Ramos (cell line): ENCODE results near the gene GABPB1.

Source experiments
- in situ Hi-C: fragments of 300-500 bp; cut with MboI; formaldehyde crosslinking; loops from one replicate; pipeline ENCODE4 v1.14.3; 2022; ENCODE audit warnings: low sequenced_read_pairs; ENCODE audit not compliant: unreplicated experiment

Gene GABPB1

DNA sequence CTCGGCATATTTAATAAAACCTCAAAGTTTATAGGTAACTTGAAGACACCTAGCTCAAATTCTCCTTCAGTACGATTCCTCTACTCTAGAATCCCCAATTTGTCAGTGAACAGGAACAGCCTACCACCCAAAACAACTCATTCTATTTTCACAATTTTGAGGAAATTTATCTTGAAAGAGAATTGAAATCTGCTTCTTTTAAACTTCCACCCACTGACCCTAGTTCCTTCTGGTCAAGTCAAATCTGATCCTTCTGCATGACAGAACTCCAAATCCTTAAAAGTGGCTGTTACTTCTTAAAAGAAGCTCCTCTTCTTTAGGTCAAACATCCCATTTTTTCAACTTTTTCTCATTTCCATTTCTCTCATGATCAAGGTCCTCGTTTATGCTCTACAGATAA, 4.4 kb downstream of the GABPB1 start:
- in situ Hi-C loops, result no loop called here

DNA sequence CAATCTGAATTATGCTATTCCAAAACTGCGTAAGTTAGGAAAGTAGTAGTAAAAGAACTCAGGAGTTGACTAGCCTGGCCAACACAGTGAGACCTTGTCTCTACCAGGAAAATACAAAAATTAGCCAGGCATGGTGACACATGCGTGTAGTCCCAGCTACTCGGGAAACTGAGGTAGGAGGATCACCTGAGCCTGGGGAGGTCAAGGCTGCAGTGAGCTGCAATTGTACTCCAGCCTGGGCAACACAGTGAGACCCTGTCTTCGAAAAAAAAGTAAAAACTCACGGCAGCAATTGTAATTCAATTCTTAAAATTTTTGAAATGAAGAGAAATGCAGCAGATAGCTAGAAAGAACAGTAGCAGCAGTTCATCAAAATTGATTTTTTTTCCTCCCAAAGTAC, 9.7 kb downstream of the GABPB1 start:
- in situ Hi-C loops, result no loop called here

DNA sequence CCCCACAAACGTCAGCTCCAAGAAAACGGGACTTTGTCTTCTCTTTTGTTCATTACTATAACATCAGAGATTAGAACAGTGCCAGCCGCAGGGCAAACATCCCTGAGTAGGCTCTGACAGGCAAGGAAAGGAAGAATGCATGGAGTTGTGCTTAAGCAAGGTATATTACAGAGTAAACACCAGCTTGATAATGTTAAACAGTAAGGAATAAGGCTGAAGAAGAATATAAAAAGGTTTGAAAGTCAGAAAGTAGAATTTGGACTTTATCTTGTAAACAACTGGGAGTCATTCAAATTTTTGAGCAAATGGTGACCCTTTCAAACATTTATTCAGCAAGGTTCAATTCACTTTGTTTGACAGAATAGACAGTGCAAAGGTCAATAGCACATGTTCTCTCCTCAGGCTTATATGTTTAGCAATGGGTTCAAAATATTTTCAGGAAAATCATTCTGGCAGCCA, 11.0 kb downstream of the GABPB1 start:
- in situ Hi-C loops, result no loop called here

DNA sequence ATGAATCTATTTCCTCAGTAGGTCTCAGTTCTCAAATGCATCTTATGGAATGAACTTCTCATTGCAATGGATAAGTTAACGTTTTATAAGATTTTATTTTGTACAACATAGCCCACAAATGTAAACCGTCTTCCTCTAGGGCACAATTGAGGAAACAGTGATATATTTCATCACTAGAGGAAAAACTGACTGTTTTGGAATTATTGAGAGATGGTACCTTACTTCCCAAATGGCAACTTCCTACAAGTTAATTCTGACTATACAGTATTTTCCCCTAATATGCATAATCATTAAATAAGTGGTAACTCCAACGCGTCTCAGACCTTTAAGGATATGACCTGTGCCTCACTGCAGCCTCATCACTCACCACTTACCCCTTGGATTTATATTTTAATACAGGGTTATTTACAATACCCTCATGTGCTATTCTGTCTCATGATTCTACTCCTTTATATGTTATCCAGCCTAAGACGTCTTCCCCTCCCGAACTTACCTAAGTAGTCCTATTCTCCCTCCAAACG, 13.3 kb downstream of the GABPB1 start:
- in situ Hi-C loops, result no loop called here

DNA sequence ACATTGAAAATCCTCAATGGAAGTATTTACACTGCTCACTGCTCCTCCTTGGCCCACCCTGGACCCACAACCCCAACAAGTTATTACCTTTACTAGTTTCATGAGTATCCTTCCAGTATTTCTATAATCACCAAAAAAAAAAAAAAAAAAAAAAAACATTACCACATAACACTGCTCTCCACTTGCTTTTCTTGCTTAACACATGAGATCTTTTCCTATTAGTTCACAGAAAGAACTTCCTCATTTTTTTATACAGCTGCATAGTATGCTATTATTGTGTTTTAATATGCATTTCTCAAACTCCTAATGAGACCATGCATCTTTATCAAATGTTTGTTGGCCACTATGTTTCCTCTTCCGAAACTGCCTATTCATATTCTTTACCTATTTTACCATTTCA, 14.6 kb downstream of the GABPB1 start:
- in situ Hi-C loops, result no loop called here

DNA sequence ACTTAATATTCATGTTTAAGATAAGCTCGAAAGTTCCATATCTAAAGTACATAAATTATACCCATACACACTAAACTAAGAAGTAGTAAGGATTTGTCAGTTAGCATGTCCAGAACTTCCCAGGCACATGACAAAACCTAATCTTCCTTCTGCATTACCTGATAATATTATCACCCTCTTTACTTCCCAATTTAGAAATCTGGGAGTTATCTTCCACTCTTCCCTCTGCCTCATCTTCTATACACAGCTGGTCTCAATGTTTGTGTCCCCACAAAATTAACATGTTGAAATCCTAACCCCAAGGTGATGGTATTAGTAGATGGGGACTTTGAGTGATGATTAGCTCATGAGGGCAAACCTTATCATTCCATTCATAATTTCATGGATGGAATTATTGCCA, 15.3 kb downstream of the GABPB1 start:
- in situ Hi-C loops, result no loop called here

DNA sequence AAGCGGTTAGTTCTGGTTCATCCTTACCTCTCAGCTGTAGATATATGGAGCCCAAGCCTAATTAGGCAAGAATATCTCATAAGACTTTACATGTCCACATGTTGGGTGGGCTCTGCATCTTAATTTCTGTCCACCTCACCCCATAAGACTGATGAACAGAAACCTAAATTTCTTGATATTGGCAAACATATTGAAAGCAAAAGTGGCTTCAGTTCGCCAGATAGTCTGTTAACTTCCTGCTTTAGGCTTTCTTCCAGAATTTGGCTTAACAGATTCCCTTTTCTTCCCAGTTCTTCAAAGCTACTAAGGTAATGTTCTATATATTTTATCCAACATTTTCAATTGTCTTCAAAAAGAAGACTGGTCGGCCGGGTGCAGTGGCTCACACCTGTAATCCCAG, 19.7 kb downstream of the GABPB1 start:
- in situ Hi-C loops, result no loop called here

DNA sequence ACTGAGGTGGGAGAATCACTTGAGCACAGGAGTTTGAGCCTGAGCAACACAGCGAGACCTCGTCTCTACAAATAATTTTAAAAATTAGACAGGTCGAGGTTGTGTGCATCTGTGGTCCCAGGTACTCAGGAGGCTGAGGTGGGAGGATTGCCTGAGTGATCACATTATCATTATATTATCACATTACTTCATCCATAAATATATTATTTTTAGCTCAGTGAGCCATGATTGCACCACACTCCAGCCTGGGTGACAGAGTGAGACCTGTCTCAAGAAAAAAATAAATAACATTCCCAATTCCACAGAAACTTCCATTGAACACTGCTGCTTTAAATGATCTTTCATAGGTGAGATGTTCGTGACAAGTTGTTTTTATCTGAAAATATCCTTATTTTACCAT, 21.8 kb downstream of the GABPB1 start:
- in situ Hi-C loops, result no loop called here

DNA sequence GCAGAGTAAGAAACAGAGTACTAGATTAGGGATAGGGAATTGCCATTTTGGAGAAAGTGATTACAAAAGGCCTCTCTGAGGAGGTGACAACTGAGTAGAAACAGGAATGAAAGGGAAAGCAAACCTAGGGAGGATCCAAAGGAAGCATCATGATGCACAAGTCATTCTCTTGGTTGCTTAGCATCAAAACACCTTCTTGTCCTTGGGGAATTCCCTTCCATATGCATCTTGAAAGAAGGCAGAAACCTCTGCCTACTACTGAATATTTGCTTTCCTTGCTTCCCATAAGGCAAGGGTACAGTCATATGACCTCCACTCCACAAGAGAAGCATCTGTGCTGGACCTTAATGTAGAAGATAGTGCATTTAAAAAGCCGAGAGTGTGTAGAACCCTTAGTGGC, 24.1 kb downstream of the GABPB1 start:
- in situ Hi-C loops, result no loop called here

DNA sequence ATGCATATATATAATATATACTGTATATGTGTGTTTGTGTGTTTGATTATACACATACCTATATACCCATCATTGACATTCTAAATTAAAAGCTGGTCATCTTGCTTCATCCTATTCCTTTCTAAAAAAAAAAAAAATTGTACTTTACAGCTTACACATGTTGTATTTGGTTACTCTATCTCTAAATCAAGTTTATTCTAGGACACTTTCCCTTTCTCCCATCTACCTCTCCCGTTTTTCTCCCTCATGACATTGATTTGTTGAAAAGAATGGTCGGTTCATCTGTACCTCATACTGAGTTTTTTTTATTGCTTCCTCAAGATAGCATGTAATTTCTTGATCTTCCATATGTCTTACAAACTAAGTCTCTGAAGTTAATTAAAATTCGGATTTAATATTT, 26.9 kb downstream of the GABPB1 start:
- in situ Hi-C loops, result no loop called here

DNA sequence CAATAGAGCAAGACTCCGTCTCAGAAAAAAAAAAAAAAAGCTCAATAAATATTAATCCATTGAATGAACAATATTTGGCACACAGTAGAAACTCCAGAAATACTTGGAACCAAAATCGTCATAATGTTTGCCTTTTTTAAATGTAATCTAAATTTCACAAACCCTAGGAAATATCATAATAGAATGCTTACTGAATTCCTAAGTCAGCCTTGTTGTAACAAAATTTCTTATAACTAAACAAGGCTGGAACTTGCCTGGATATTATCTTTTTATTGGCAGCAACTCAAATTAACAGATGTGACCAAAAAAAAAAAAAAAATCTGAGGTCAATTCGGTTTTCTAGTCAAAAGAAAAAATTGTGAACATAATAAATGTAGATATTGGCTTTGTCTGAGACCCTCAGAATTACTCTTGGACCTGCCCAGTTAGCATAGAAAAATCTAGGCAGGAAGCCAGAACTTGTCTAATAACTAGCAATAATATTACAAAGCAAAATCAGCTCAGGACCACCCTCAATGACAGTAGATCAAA, 33.3 kb downstream of the GABPB1 start:
- in situ Hi-C loops, result no loop called here

DNA sequence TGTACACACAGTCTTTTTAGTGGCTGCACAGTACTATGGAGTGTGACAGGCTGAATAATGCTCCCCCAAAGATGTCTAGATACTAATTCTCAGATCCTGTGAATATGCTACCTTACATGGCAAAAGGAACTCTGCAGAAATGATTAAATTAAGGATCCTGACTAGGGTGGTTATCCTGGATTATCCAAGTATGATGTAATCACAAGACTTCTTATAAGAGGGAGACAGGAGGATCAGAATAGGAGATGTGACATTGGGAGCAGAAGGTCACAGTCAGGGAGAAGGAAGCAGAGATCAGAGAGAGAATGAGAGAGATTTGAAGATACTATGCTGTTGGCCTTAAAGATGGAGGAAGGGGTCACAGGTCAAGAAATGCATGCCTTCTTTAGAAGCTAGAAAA, 34.5 kb downstream of the GABPB1 start:
- in situ Hi-C loops, result no loop called here

DNA sequence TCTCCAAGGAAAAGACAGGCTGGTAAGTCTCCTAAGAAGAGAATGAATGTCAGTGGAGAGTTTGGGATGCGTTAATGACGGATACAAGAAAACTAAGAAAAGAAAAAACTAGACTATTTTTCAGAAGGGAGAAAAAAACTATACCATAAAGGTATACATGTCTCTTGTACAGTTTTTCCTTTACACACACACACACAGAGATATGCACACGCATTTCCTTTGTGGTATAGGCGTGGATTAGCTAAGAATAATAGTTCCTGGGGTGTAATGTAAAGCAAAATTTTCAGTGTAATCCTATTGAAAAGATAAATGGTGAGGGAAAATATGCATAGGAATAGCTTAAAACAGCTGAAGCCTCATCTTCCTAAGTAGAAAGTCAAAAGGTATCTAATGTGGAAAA, 36.3 kb downstream of the GABPB1 start:
- in situ Hi-C loops, result no loop called here

DNA sequence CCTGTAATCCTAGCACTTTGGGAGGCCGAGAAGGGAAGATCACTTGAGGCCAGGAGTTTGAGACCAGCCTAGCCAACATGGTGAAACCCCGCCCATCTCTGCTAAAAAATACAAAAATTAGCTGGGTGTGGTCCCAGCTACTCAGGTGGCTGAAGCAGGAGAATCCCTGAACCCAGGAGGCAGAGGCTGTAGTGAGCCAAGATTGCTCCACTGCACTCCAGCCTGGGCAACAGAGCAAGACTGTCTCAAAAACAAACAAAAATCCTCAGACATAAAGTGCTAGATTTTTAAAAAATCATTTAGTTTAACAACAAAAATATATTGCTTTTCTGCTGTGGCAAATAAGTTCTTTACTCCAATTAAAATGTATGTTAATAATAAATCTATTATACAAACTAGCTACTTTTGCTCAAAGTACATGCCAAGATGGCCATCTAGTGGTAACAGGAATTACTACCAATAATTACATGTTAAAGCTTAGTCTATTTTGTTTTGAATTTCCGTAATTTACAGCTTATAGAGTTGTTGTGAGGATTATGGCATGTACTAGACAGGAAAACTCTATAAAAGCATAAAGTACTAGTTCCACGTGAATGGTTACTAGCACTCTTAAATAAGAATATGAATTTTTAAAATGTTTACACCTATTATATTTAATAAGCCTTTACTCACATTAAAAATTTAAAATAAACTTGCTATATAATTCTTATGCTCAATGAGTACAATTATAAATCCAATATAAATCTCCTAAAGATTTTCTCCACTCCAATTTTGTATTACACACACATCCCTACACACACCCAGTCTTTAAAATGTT, 39.0 kb downstream of the GABPB1 start:
- in situ Hi-C loops, result no loop called here

DNA sequence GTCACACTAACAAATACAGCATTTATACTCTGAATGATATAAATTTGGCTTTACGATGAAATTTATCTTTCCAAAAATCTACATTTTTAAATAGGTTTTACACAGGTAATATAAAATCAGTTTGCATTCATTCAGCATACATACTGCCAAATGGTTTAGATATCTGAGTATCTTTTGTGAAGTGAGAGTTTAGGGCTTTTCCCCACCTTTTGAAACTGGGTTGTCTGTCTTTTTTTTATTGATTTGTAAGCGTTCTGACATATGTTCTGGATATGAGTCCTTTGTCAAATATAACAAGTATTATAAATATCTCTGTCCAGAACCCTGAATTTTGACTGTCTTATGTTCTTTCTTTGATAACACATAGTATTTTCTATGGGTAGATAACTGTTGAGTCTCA, 42.4 kb downstream of the GABPB1 start:
- in situ Hi-C loops, result no loop called here

DNA sequence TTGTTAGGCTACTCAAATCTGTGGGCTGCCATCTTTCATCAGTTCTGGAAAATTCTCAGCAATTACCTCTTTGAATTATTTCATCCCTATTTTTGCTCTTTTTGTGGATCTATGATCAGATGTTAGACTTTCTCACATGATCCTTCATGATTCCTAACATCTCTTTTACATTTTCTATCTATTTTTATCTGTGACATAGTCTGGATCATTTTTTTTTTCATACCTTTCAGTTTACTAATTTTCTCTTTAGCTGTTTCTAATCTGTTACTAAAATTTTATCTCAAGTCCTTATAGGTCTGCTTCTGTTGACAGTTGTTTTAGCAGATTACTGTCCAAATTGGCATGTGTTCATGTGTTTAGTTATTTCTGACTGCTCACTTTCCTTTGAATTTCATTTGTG, 47.2 kb downstream of the GABPB1 start:
- in situ Hi-C loops, result no loop called here

DNA sequence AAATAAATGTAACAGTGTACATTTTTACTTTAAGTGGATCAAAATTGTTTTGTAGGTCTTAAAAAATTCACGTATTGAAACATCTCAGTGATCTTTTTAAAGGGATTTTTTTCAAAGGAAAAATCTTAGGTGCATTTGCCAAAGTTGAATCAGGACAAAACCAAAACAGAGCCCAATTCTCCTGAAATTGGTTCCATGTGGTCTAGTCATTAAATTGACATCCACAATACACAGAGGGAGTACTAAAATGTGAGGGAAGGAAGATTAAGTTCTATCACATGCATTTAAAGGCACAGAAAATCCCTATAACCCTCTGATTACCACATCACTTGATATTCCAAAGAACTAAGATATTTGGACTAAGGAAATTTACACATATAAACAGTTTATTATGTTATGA, 50.2 kb downstream of the GABPB1 start:
- in situ Hi-C loops, result no loop called here

DNA sequence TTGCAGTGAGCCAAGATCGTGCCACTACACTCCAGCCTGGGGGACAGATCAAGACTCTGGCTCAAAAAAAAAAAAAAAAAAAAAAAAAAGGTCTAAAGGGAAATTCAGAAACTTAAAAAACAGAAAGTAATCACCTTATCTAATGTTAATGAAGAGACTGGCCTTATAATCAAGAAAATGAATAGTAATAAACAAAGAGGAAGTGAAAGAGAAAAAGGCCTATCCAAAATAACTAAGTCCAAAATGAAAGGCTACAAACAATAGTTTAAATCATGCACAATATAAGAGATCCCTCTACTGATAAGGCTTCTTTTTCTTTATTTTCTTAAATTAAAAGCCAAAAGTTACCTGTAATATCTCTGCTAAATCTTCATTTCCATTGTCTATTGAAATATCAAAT, 52.4 kb downstream of the GABPB1 start:
- in situ Hi-C loops, result no loop called here

DNA sequence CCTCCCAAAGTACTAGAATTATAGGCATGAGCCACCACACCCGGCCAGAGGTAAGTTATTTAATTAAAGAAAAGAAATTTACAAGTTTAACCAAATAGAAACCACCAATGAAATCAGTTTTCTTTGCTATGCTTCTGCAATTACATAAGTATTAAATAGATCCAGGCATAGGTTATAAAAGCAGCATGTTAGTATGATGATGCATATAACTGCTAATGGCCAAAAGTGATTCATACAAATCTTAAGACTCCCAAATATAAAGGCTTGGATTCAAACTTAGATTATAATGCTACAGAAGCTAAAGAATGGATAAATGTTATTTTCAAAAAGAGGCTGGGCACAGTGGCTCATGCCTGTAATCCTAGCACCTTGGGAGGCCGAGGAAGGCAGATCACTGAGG, 56.7 kb downstream of the GABPB1 start:
- in situ Hi-C loops, result no loop called here

DNA sequence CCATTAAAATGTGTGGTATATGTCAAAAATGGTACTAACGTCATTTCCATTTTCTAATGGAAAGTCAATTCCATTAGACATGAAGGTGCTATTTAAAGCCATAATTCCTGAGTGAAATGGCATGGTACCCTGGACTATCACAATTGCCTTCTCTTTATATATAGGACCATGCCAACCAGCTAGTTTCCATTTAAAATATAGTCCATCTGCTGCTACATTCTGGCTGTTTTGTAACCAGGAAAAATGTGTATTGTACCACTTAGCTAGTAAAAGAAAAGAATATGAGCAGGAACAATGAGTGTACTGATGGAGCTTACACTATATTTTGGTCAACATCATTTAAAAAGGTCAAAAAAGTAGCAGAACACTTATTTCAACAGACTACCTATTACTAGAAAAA, 59.0 kb downstream of the GABPB1 start:
- in situ Hi-C loops, result no loop called here

DNA sequence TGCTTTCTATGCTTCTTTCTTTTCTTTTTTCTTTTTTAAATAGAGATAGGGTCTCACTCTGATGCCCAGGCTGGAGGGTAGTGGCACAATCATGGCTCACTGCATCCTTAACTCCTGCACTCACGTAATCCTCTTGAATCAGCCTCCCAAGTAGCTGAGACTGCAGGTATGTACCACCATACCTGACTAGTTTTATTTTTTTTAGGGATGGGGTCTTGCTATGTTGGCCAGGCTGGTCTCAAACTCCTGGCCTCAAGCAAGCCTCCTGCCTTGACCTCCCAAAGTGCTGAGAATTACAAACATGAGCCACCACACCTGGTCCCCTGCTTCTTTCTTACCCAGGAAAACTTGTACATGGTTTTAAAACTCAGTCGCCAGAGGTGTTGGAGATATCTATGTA, 65.2 kb downstream of the GABPB1 start:
- in situ Hi-C loops, result no loop called here
